ENCODE results near the gene UBE2G1.

UBE2G1 gene

DNA sequence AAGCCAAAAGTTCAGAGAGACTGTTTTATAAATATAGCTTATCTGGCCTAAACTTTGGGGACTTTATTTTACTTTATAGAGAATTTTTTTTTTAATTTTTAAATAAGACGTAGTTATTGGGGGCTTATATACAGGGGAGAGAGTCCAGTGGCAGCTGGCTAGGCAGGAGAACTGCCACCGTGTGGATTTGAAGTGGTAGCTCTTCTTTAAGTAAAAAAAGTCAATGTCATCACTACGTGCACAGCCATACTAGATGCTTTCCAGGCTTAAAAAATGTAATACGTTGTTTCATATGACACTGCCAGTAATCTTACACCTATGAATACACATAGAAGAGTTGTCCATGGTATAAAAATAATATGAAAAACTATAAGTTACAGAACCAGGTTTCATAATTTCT lies 70.8 kb downstream of the UBE2G1 start:
- no peak for DNase-seq (ENCODE audit: low spot score)
- in situ Hi-C loops (cut with MboI; ENCODE audit: low sequenced_read_pairs, unreplicated experiment), result no loop called here
- TF ChIP-seq, protein P1, sequence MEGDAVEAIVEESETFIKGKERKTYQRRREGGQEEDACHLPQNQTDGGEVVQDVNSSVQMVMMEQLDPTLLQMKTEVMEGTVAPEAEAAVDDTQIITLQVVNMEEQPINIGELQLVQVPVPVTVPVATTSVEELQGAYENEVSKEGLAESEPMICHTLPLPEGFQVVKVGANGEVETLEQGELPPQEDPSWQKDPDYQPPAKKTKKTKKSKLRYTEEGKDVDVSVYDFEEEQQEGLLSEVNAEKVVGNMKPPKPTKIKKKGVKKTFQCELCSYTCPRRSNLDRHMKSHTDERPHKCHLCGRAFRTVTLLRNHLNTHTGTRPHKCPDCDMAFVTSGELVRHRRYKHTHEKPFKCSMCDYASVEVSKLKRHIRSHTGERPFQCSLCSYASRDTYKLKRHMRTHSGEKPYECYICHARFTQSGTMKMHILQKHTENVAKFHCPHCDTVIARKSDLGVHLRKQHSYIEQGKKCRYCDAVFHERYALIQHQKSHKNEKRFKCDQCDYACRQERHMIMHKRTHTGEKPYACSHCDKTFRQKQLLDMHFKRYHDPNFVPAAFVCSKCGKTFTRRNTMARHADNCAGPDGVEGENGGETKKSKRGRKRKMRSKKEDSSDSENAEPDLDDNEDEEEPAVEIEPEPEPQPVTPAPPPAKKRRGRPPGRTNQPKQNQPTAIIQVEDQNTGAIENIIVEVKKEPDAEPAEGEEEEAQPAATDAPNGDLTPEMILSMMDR (IDR thresholded peaks at IDR 0.05; ENCODE audit: borderline replicate concordance, control extremely low read depth, extremely low read depth, insufficient read depth, missing control alignments), result no peak

DNA sequence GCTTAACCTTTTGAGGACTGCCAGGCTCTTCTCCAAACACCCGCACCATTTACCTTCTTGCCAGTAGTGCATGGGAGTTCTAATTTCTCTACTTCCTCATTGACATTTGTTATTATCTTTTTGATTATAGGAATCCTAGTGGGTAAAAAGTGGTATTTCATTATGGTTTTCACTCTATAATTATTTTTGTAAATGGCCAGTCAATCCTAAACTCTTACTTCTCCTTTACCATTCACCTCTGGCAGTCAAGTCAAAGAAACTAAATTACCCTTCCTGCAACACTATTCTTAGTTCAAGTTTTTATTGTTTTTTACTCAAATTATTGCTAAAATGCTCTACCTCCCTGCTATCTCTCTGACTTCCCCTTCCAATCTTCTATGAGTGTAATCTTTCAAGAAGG lies 72.9 kb downstream of the UBE2G1 start:
- in situ Hi-C loops (cut with MboI; ENCODE audit: low sequenced_read_pairs, unreplicated experiment), result no loop called here
- peak; percentile 42 for DNase-seq (ENCODE audit: low spot score)
- TF ChIP-seq, protein P1 (IDR thresholded peaks at IDR 0.05; ENCODE audit: borderline replicate concordance, control extremely low read depth, extremely low read depth, insufficient read depth, missing control alignments), result no peak

- TF ChIP-seq, protein P1 (IDR thresholded peaks at IDR 0.05; ENCODE audit: borderline replicate concordance, control extremely low read depth, extremely low read depth, insufficient read depth, missing control alignments), result no peak
- in situ Hi-C loops (cut with MboI; ENCODE audit: low sequenced_read_pairs, unreplicated experiment), result no loop called here
- DNase-seq (ENCODE audit: low spot score), result no peak
These were observed 78.8 kb downstream of the UBE2G1 start for GRCh38 chr17:4287710-4288109.

GRCh38 chr17:4276514-4276913 lies 90.0 kb downstream of the UBE2G1 start:
- TF ChIP-seq, protein P1 (IDR thresholded peaks at IDR 0.05; ENCODE audit: borderline replicate concordance, control extremely low read depth, extremely low read depth, insufficient read depth, missing control alignments), result no peak
- in situ Hi-C loops (cut with MboI; ENCODE audit: low sequenced_read_pairs, unreplicated experiment), result no loop called here
- no peak for DNase-seq (ENCODE audit: low spot score)

DNA sequence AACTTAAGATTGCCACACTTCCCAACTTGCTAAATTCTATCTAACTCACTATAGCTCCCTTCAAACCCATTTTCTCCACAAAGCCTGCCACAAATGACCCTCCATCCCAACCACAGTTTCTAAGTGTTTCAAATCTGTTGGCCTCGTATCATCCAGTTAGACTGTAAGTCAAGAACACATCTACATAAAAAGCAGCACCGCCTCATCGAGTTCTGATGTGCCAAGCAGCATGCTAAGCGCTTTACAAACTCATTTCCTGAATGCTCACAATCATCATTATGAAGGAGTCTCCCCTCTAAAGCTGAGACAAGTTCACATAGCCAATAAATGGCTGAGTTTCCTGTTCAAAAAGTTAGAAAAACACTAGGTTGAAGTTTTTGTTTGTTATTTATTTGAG lies 93.5 kb downstream of the UBE2G1 start:
- TF ChIP-seq, protein P1 (IDR thresholded peaks at IDR 0.05; ENCODE audit: borderline replicate concordance, control extremely low read depth, extremely low read depth, insufficient read depth, missing control alignments), result no peak
- DNase-seq (ENCODE audit: low spot score), result no peak
- in situ Hi-C loops (cut with MboI; ENCODE audit: low sequenced_read_pairs, unreplicated experiment), result no loop called here

- in situ Hi-C loops (cut with MboI; ENCODE audit: low sequenced_read_pairs, unreplicated experiment), result no loop called here
- TF ChIP-seq, protein P1 (IDR thresholded peaks at IDR 0.05; ENCODE audit: borderline replicate concordance, control extremely low read depth, extremely low read depth, insufficient read depth, missing control alignments), result no peak
- DNase-seq (ENCODE audit: low spot score), result no peak
These were observed 94.1 kb downstream of the UBE2G1 start for GRCh38 chr17:4272213-4272971.

Data from GM13976 (cell line).